Upper lobe of left lung (tissue), 4 donors: Measurements from ENCODE around the gene DNAH17.

ENCODE experiments used
- EP300 ChIP-seq, 4 donors: sonication (generic); formaldehyde crosslinking; IDR thresholded peaks; one replicate each; pipeline ENCODE4 v1.5.1; 2017; ENCODE audit warnings: antibody characterized with exemption in 4 of 4, control low read depth in 2 of 4
- POLR2A ChIP-seq, 4 donors: fragments of 450-650 bp; IDR thresholded peaks; one replicate each; pipeline ENCODE4 v1.5.1; 2016 to 2017; ENCODE audit warnings: antibody characterized with exemption in 4 of 4, mild to moderate bottlenecking in 2 of 4
- POLR2AphosphoS5 ChIP-seq, 2 donors: sonication (generic); formaldehyde crosslinking; IDR thresholded peaks; one replicate each; pipeline ENCODE4 v1.5.1; 2017; ENCODE audit warnings: antibody characterized with exemption in 2 of 2
- TF ChIP-seq, protein P1 (sequence below), 6 experiments: fragments of 450-650 bp in 4 of 6; fragments of 200-600 bp in 2 of 6; sonication (generic) in 2 of 6; IDR thresholded peaks; one replicate each; pipeline ENCODE4 v1.5.1; 2016 to 2019; ENCODE audit warnings: antibody characterized with exemption in 6 of 6

DNA sequence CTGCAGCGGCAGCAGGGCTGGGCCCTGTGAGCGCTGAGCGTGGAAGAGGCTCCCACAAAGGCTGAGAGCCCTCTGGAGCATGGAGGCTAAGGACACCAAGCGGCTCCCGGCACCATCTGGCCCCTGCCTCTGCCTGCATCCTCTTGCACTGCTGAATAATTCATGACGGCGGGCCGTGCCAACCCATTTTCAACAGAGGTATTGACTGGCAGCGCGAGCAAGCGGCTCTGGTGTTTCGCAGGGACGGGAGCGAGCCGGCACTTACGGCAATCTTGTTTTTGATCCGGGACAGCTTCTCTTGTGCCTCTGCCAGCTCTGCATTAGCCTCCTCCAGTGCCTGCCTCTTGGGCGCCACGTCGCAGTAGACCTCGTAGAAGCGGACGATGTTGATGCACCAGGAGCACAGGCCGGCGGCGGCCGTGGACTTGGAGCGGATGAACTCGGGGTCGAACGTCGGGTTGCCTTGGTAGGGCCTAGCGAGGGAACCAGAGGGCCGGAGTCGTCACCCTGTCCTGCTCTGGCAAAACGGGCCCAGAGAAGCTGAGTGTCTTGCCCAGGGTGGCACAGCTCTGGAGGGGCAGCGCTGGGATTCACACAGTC, 118.4 kb downstream of the DNAH17 start:
- TF ChIP-seq, protein P1, sequence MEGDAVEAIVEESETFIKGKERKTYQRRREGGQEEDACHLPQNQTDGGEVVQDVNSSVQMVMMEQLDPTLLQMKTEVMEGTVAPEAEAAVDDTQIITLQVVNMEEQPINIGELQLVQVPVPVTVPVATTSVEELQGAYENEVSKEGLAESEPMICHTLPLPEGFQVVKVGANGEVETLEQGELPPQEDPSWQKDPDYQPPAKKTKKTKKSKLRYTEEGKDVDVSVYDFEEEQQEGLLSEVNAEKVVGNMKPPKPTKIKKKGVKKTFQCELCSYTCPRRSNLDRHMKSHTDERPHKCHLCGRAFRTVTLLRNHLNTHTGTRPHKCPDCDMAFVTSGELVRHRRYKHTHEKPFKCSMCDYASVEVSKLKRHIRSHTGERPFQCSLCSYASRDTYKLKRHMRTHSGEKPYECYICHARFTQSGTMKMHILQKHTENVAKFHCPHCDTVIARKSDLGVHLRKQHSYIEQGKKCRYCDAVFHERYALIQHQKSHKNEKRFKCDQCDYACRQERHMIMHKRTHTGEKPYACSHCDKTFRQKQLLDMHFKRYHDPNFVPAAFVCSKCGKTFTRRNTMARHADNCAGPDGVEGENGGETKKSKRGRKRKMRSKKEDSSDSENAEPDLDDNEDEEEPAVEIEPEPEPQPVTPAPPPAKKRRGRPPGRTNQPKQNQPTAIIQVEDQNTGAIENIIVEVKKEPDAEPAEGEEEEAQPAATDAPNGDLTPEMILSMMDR (IDR thresholded peaks at IDR 0.05), result no peak
- TF ChIP-seq POLR2AphosphoS5 (IDR thresholded peaks at IDR 0.05) (no peak), POLR2A (IDR thresholded peaks at IDR 0.05) (no peak), EP300 (IDR thresholded peaks at IDR 0.05) (no peak)
